Spinal cord (tissue), 10 donors: ENCODE measurements around the gene CDHR1. TPM values are rescaled to one million over a fixed set of nuclear protein-coding genes. Genes with fewer than 3 reads are reported as not detected.
A peak's percentile ranks its signal among the peaks of the same experiment; 100 is the strongest.
"Not testable (repeated sequence)": the region's sequence is repeated elsewhere in the genome, so short reads cannot be mapped to it uniquely, and the experiment has no call there.

ENCODE experiments used
- DNase-seq, 6 donors: peaks; one replicate each; pipeline versions ENCODE4 v3.0.0 to v3.0.0-alpha.2; 2013 to 2015; ENCODE audit warnings: low spot score in 6 of 6, low read depth in 4 of 6
- H3K27ac ChIP-seq: one replicate; pipeline ENCODE4 v1.5.1; 2013; ENCODE audit warnings: low read depth, low read length, control low read depth
- H3K27me3 ChIP-seq: one replicate; pipeline ENCODE4 v1.6.1; 2013; ENCODE audit warnings: low read length; ENCODE audit not compliant: control insufficient read depth, insufficient read depth
- H3K36me3 ChIP-seq: one replicate; pipeline ENCODE4 v1.6.1; 2013; ENCODE audit warnings: low read length; ENCODE audit not compliant: control insufficient read depth, insufficient read depth
- H3K4me1 ChIP-seq: one replicate; pipeline ENCODE4 v1.6.1; 2013; ENCODE audit warnings: low read length; ENCODE audit not compliant: control insufficient read depth, insufficient read depth
- H3K4me3 ChIP-seq: one replicate; pipeline ENCODE4 v1.5.1; 2013; ENCODE audit warnings: low read depth, low read length, control low read depth
- H3K9me3 ChIP-seq: one replicate; pipeline ENCODE4 v1.6.1; 2013; ENCODE audit warnings: low read length; ENCODE audit not compliant: control insufficient read depth, insufficient read depth
- WGBS: methylation state at CpG from one replicate; pipeline ENCODE4 v1.1.5; 2013; ENCODE audit warnings: missing lambda C conversion rate; ENCODE audit not compliant: insufficient coverage; 5-methylcytosine and 5-hydroxymethylcytosine counted together
- long read RNA-seq, 4 donors: transcript quantifications; one replicate each; lab custom pipeline, GENCODE V29; 2026
- polyA plus RNA-seq, 2 donors: library from polyadenylated mRNA; unstranded; fragments of 120-200 nt; gene quantifications; one replicate each; pipeline ENCODE4 v1.2.1, GENCODE V29; 2013; ENCODE audit not compliant: insufficient read length in 2 of 2
- total RNA-seq, 2 donors: library from RNA; depleted of rRNA in 1 of 2; stranded (reverse); fragments of 120-200 nt in 1 of 2; fragments of >200 nt in 1 of 2; gene quantifications; one replicate each; pipeline versions ENCODE4 v1.2.3 to v1.2.4, GENCODE V29; 2013 to 2014
- donor health status: healthy.

CDHR1 gene
- total RNA-seq (1 to 10 TPM; 4.7 to 5.4 TPM), polyA plus RNA-seq (10 to 100 TPM; 11.1 to 14.1 TPM)
- long read RNA-seq, donor 1, full-length matches to known transcripts = 1 of 1 reads
- long read RNA-seq, donor 1, partial matches to known transcripts = 0 of 1 reads
- long read RNA-seq, donor 1, other reads (novel, unspliced or antisense) = 0 of 1 reads
- long read RNA-seq, donor 2, partial matches to known transcripts = 0 of 2 reads
- long read RNA-seq, donor 2, other reads (novel, unspliced or antisense) = 0 of 2 reads
- long read RNA-seq, donor 3 = 0 reads
- long read RNA-seq, donor 4 = 0 reads

DNA sequence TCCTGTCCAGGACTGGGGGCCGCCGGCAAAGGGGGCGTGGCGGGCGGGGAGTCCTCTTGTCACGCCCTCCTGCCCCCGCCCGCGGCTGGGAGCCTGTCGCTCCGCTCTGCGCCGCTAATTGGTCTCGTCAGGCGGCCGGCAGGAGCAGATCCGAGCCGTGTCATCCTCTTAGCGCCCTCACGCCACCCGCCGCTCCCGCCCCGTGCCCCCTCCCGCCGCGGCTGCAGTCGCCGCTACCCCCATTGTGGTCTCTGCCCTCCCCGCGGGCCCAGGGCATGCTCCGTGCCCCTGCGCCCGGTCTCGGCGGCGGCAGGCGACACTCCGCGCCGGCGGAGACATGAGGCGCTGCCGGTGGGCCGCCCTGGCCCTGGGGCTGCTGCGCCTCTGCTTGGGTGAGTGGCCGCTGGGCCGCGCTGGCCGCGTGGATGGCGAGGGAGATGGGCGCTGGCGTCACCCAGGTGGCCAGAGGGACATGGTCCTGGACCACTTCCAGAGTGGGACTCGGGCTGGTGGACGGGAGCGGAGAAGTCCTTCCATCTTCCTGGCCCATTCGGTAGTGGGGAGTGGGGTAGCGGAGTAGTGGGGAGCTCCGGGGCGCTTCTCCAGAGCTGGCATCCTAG is at the start of gene CDHR1:
TSS of gene CDHR1 (plus strand) at position 114 of the 620 bp plus-strand sequence. CDS start at position 338, 224 bp downstream.
- Histone ChIP-seq H3K27me3 (peaks cover 34% of the 10 kb centered on the region), H3K36me3 (peaks cover 2% of the 10 kb centered on the region), H3K27ac (no peak within 1 kb of the TSS), H3K4me1 (peaks cover 37% of the 10 kb centered on the region), H3K9me3 (no peaks in the 10 kb centered on the region), H3K4me3 (peak within 1 kb of the TSS; percentile 21)
- under 1% methylated on average over 61 of the region's 61 CpGs for WGBS
- DNase-seq = peak in 3 of 6 donors; percentile 11 to 73 (median 67)

DNA sequence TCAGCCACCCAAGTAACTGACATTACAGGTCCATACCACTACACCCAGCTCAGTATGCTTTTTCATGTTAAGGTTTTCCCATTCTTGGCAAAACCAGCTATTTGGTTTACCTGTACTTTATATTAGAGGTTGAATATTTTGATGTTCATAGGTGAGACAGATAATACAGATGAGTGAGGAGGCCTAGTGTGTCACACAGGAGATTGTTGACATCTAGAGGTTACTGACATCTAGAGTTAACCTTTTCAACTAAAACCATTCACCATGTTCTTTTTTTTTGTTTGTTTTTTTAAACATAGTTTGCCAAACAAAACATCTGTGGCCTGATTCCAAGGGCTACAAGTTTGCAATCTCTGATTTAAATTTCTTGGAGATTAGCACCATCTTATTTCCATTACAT is 47.0 kb upstream of the CDHR1 start:
- Histone ChIP-seq H3K27me3 (no peaks in the 10 kb centered on the region), H3K36me3 (peaks cover 14% of the 10 kb centered on the region), H3K27ac (no peak overlapping the region), H3K4me3 (no peak overlapping the region), H3K4me1 (no peaks in the 10 kb centered on the region), H3K9me3 (no peaks in the 10 kb centered on the region)
- no peak for DNase-seq

DNA sequence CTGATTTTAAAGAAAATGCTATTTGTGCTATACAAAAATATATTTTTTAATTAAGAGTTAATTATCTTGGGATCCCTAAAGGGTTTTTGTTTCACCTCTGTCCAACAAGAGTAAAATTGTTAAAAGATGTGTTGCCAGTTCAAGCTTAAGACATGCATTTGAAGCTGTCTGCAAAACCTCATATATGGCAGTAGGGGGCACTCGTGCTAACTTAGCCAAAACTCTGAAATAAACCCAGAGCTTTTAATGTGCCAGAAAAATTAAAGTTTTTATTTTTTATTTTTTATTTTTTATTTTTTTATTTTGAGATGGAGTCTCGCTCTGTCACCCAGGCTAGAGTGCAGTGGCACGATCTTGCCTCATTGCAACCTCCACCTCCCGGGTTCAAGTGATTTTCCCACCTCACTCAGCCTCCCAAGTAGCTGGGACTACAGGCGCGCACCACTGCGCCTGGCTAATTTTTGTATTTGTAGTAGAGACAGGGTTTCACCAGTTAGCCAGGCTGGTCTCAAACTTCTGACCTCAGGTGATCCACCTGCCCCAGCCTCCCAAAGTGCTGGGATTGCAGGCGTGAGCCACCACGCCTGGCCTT is 46.2 kb upstream of the CDHR1 start:
- not testable (repeated sequence) for H3K4me1 ChIP-seq, H3K4me3 ChIP-seq, H3K27me3 ChIP-seq, H3K9me3 ChIP-seq, H3K27ac ChIP-seq
- DNase-seq = peak in 3 of 6 donors; percentile 29 to 76 (median 55)
- no CpG with 5 or more reads among the region's 9 CpGs for WGBS
- peaks cover 14% of the 10 kb centered on the region for H3K36me3 ChIP-seq

DNA sequence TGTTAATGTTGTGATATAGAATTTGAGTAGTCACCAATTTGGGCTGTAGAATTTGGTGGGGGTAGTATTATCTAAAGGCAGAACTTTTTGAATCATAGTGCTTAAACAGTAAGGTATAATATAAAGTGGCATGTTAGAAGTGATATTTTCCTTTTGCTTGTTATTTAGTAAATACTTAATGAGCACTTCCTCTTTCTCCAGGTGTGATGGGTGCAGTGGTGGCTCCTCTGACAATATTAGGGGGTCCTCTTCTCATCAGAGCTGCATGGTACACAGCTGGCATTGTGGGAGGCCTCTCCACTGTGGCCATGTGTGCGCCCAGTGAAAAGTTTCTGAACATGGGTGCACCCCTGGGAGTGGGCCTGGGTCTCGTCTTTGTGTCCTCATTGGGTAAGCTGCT is 44.5 kb upstream of the CDHR1 start:
- peaks cover 14% of the 10 kb centered on the region for H3K36me3 ChIP-seq
- no peak for DNase-seq
- no peak overlapping the region for H3K4me3 ChIP-seq
- 90% methylated on average over 2 of the region's 2 CpGs for WGBS
- H3K9me3 ChIP-seq = no peaks in the 10 kb centered on the region
- no peak overlapping the region for H3K27ac ChIP-seq
- H3K4me1 ChIP-seq = no peaks in the 10 kb centered on the region
- no peaks in the 10 kb centered on the region for H3K27me3 ChIP-seq

DNA sequence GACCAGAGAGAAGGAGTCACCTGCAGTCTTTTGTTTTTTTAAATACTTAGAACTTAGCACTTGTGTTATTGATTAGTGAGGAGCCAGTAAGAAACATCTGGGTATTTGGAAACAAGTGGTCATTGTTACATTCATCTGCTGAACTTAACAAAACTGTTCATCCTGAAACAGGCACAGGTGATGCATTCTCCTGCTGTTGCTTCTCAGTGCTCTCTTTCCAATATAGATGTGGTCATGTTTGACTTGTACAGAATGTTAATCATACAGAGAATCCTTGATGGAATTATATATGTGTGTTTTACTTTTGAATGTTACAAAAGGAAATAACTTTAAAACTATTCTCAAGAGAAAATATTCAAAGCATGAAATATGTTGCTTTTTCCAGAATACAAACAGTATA is 41.6 kb upstream of the CDHR1 start:
- no peak overlapping the region for H3K4me3 ChIP-seq
- no peaks in the 10 kb centered on the region for H3K4me1 ChIP-seq
- no peaks in the 10 kb centered on the region for H3K9me3 ChIP-seq
- no peak for DNase-seq
- H3K27ac ChIP-seq = no peak overlapping the region
- H3K27me3 ChIP-seq = no peaks in the 10 kb centered on the region
- peaks cover 14% of the 10 kb centered on the region for H3K36me3 ChIP-seq

DNA sequence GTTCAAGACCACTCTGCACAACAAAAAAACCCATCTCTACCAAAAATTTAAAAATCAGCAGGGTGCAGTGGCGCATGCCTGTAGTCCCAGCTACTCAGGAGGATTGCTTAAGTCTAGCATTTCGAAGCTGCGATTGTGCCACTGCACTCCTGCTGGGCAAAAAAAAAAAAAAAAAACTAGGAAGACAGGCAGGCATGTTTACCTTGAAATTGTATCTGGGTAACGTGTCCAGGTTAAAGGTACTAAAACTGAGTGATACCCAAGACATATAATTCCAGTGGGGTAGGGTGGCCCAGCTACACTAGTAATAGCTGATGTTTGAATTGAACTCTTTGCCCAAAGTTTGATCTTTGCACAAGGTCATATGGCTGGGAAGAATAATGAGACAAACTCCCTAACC is 38.8 kb upstream of the CDHR1 start:
- H3K4me1 ChIP-seq = no peaks in the 10 kb centered on the region
- H3K27ac ChIP-seq = no peak overlapping the region
- no peak overlapping the region for H3K4me3 ChIP-seq
- WGBS = 91% methylated on average over 3 of the region's 4 CpGs
- peaks cover 9% of the 10 kb centered on the region for H3K36me3 ChIP-seq
- no peak for DNase-seq
- no peaks in the 10 kb centered on the region for H3K27me3 ChIP-seq
- H3K9me3 ChIP-seq = no peaks in the 10 kb centered on the region

- Histone ChIP-seq H3K4me3 (no peak overlapping the region), H3K4me1 (no peaks in the 10 kb centered on the region), H3K9me3 (no peaks in the 10 kb centered on the region), H3K27me3 (no peaks in the 10 kb centered on the region), H3K27ac (no peak overlapping the region), H3K36me3 (peaks cover 7% of the 10 kb centered on the region)
- no peak for DNase-seq
- no CpG with 5 or more reads among the region's 2 CpGs for WGBS
These were observed 38.3 kb upstream of the CDHR1 start for GRCh38 chr10:84156009-84156408.

DNA sequence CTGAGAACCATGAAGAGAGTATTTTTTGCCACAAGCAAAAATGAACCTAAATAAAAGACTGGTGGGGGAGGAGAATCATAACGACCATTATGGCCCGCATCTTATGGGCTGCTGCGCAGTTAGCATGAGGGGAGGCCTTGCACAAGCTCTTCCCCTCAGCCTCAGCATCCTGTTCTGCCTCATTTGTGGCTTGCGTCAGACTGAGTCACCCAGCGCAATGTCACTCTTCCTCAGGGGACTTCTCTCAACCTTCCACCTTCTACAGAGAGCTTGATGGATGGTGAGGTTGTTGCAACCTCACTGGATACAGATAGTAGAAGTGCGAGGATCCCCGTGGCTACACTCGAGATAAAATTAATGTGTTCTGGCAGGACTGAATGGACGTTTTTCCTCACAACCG is 37.6 kb upstream of the CDHR1 start:
- Histone ChIP-seq H3K4me1 (no peaks in the 10 kb centered on the region), H3K9me3 (no peaks in the 10 kb centered on the region), H3K4me3 (no peak overlapping the region), H3K27me3 (no peaks in the 10 kb centered on the region), H3K27ac (no peak overlapping the region), H3K36me3 (peaks cover 6% of the 10 kb centered on the region)
- 41% methylated on average over 5 of the region's 10 CpGs for WGBS
- DNase-seq = peak in 1 of 6 donors; percentile 45

- no peaks in the 10 kb centered on the region for H3K4me1 ChIP-seq
- no peak for DNase-seq
- H3K27me3 ChIP-seq = no peaks in the 10 kb centered on the region
- no peak overlapping the region for H3K4me3 ChIP-seq
- whole genome bisulfite sequencing = 100% methylated on average over 1 of the region's 2 CpGs
- no peaks in the 10 kb centered on the region for H3K9me3 ChIP-seq
- no peak overlapping the region for H3K27ac ChIP-seq
- H3K36me3 ChIP-seq = peaks cover 6% of the 10 kb centered on the region
These were observed 36.3 kb upstream of the CDHR1 start for GRCh38 chr10:84158061-84158460.

DNA sequence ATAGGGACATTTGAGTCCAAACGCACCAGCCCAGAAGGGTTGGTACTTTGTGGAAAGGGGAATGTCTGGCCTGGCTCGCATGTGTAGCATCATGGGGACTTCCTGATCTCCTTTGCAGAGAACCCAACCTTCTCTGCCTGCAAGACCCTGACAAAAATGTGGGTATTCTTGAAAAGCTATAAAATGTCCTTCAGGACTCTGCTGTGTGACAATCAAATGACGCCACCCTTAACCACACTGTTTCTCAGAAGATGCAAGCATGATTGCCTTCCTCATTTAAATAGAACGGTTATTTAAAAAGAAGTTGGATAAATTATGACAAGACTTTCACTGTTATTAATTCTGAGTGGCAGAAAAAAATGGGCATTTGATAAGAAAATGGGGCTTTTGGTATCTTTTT is 35.8 kb upstream of the CDHR1 start:
- no peaks in the 10 kb centered on the region for H3K4me1 ChIP-seq
- H3K27me3 ChIP-seq = no peaks in the 10 kb centered on the region
- no peaks in the 10 kb centered on the region for H3K9me3 ChIP-seq
- H3K36me3 ChIP-seq = peaks cover 6% of the 10 kb centered on the region
- DNase-seq = no peak
- WGBS = 60% methylated on average over 1 of the region's 4 CpGs
- no peak overlapping the region for H3K27ac ChIP-seq
- no peak overlapping the region for H3K4me3 ChIP-seq
